NCI-H345 (cell line): Measurements from ENCODE around the gene ARHGAP24.
A peak's percentile ranks its signal among the peaks of the same experiment; 100 is the strongest.
"Not testable (repeated sequence)": the region's sequence is repeated elsewhere in the genome, so short reads cannot be mapped to it uniquely, and the experiment has no call there.

ENCODE experiments used
- DNase-seq: peaks from one replicate; lab custom pipeline; 2025; lab: John Stamatoyannopoulos, UW

The ARHGAP24 gene

GRCh38 chr4:86015412-86016350, 540.7 kb downstream of the ARHGAP24 start:
- DNase-seq = no peak

- no peak for DNase-seq
Observed at GRCh38 chr4:86019362-86019761, 544.4 kb downstream of the ARHGAP24 start.

- no peak for DNase-seq
Observed at GRCh38 chr4:86019906-86020305, 545.0 kb downstream of the ARHGAP24 start.

- DNase-seq = not testable (repeated sequence)
Observed at GRCh38 chr4:86021671-86022070, 546.7 kb downstream of the ARHGAP24 start.

- no peak for DNase-seq
Observed at GRCh38 chr4:86026720-86027119, 551.8 kb downstream of the ARHGAP24 start.

- DNase-seq = no peak
Observed at GRCh38 chr4:86031927-86032326, 557.0 kb downstream of the ARHGAP24 start.

GRCh38 chr4:86032476-86033022, 557.6 kb downstream of the ARHGAP24 start:
- no peak for DNase-seq

GRCh38 chr4:86033171-86033570, 558.2 kb downstream of the ARHGAP24 start:
- no peak for DNase-seq

GRCh38 chr4:86034616-86035015, 559.7 kb downstream of the ARHGAP24 start:
- no peak for DNase-seq

GRCh38 chr4:86035688-86036087, 560.7 kb downstream of the ARHGAP24 start:
- no peak for DNase-seq

GRCh38 chr4:86036736-86037135, 561.8 kb downstream of the ARHGAP24 start:
- DNase-seq = no peak

- DNase-seq = no peak
Observed at GRCh38 chr4:86038037-86038436, 563.1 kb downstream of the ARHGAP24 start.

- peak; percentile 26 for DNase-seq
Observed at GRCh38 chr4:86043755-86044592, 569.0 kb downstream of the ARHGAP24 start.

- DNase-seq = no peak
Observed at GRCh38 chr4:86044593-86044985, 569.6 kb downstream of the ARHGAP24 start.

- DNase-seq = no peak
Observed at GRCh38 chr4:86048426-86048825, 573.5 kb downstream of the ARHGAP24 start.

- DNase-seq = no peak
Observed at GRCh38 chr4:86050496-86050895, 575.5 kb downstream of the ARHGAP24 start.
